ENCODE results near the gene CAPN8.

DNA sequence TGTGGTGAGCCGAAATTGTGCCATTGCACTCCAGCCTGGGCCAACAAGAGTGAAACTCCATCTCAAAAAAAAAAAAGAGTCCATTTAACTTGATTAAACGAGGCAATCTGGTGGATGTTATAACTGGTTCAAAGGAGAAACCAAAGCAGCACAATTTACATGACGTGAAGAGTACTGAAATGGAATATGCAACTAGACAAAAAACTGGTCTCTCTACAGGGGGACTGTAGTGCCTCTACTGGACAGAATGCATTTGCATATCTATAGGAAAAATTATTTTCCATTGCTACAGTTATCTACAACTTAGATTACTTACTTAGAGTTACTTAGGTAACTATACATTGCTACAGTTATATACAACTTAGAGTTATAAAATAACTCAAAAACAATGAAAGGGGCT, 44.1 kb upstream of the CAPN8 start:
- TF ChIP-seq, protein P1, sequence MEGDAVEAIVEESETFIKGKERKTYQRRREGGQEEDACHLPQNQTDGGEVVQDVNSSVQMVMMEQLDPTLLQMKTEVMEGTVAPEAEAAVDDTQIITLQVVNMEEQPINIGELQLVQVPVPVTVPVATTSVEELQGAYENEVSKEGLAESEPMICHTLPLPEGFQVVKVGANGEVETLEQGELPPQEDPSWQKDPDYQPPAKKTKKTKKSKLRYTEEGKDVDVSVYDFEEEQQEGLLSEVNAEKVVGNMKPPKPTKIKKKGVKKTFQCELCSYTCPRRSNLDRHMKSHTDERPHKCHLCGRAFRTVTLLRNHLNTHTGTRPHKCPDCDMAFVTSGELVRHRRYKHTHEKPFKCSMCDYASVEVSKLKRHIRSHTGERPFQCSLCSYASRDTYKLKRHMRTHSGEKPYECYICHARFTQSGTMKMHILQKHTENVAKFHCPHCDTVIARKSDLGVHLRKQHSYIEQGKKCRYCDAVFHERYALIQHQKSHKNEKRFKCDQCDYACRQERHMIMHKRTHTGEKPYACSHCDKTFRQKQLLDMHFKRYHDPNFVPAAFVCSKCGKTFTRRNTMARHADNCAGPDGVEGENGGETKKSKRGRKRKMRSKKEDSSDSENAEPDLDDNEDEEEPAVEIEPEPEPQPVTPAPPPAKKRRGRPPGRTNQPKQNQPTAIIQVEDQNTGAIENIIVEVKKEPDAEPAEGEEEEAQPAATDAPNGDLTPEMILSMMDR (IDR thresholded peaks at IDR 0.05): no peak
- TF ChIP-seq NFE2L1 (CRISPR knock-in tag; IDR thresholded peaks at IDR 0.05): no peak
- TF ChIP-seq, protein P2, sequence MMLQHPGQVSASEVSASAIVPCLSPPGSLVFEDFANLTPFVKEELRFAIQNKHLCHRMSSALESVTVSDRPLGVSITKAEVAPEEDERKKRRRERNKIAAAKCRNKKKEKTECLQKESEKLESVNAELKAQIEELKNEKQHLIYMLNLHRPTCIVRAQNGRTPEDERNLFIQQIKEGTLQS (CRISPR knock-in tag; conservative IDR thresholded peaks at IDR 0.05): no peak
- no peak for TF ChIP-seq FOXP1 (CRISPR knock-in tag; IDR thresholded peaks at IDR 0.05; ENCODE audit: borderline replicate concordance)
- TF ChIP-seq ZMAT4 (CRISPR knock-in tag; IDR thresholded peaks at IDR 0.05): no peak
- TF ChIP-seq NFYB (CRISPR knock-in tag; conservative IDR thresholded peaks at IDR 0.05; ENCODE audit: low read depth): no peak
- TF ChIP-seq, protein P3, sequence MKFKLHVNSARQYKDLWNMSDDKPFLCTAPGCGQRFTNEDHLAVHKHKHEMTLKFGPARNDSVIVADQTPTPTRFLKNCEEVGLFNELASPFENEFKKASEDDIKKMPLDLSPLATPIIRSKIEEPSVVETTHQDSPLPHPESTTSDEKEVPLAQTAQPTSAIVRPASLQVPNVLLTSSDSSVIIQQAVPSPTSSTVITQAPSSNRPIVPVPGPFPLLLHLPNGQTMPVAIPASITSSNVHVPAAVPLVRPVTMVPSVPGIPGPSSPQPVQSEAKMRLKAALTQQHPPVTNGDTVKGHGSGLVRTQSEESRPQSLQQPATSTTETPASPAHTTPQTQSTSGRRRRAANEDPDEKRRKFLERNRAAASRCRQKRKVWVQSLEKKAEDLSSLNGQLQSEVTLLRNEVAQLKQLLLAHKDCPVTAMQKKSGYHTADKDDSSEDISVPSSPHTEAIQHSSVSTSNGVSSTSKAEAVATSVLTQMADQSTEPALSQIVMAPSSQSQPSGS (CRISPR knock-in tag; IDR thresholded peaks at IDR 0.05; ENCODE audit: borderline replicate concordance, low read depth): no peak
